ENCODE data around the gene ACSL5. TPM values are rescaled to one million over a fixed set of nuclear protein-coding genes. Genes with fewer than 3 reads are reported as not detected.

The ACSL5 gene
- total and polyA plus RNA-seq, 2 of the 8 experiments (the other 6 are each of a cell fraction or from before 2014, with no cell fraction given): not detected

DNA sequence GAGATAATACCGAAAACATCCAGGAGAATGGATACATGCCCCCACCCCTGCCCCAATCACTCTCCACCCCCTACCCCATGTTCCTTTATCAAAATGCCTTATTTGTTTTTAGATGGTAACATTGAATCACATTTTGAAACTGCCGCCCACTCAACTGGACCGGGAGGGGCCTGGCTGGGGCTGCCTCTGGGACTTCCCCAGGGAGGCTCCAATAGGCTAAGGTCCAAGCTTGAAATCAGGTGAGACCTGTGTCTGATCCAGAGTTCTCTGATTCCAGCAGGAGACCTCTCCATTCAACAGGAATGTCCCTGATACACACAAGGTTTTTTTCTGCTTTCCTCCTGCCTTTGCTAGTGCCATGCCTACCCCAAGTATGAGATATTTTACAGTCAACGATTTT lies 43.8 kb upstream of the ACSL5 start:
- Histone ChIP-seq H3K4me3 (ENCODE audit: extremely low read depth in 1 of 4, insufficient read depth in 2 of 4, low read depth in 3 of 4, low read length in 4 of 4) (no peak overlapping the region), H3K9me3 (ENCODE audit: insufficient read depth in 2 of 2, low read depth in 1 of 2, low read length in 1 of 2) (no peaks in the 10 kb centered on the region), H2BK20ac (ENCODE audit: low read length) (no peak overlapping the region), H3K4me2 (ENCODE audit: insufficient read depth in 1 of 2, low read depth in 2 of 2, low read length in 2 of 2) (no peak overlapping the region), H3K9ac (replicated peaks in 1 of 4; ENCODE audit: extremely low read depth in 1 of 4, low read depth in 3 of 4, low read length in 3 of 4) (no peak overlapping the region), H3K27me3 (replicated peaks in 1 of 4; ENCODE audit: control insufficient read depth in 3 of 4, extremely low read depth in 1 of 4, insufficient read depth in 3 of 4, low read length in 3 of 4) (no peaks in the 10 kb centered on the region), H3K18ac (ENCODE audit: extremely low read depth, low read length) (no peak overlapping the region), H2BK12ac (ENCODE audit: low read depth, low read length) (no peak overlapping the region), H3K4ac (replicated peaks; ENCODE audit: insufficient read length, low read depth, low read length) (no peak overlapping the region), H4K91ac (replicated peaks; ENCODE audit: insufficient read length, low read length) (no peak overlapping the region), H3K4me1 (replicated peaks in 1 of 4; ENCODE audit: control insufficient read depth in 3 of 4, insufficient read depth in 4 of 4, low read length in 3 of 4) (no peaks in the 10 kb centered on the region), H4K20me1 (replicated peaks in 1 of 2; ENCODE audit: control insufficient read depth in 1 of 2, insufficient read depth in 2 of 2, low read length in 2 of 2) (no peaks in the 10 kb centered on the region), H2AFZ (ENCODE audit: low read length) (no peak overlapping the region), H3K79me2 (ENCODE audit: control insufficient read depth in 1 of 2, insufficient read depth in 2 of 2, low read length in 2 of 2) (no peaks in the 10 kb centered on the region), H3K56ac (replicated peaks; ENCODE audit: insufficient read length, low read depth, low read length) (no peak overlapping the region), H3K23ac (ENCODE audit: insufficient read length) (no peak overlapping the region), H2BK15ac (ENCODE audit: low read length) (no peak overlapping the region), H4K8ac (ENCODE audit: extremely low read depth, insufficient read depth, low read length) (no peak overlapping the region), H2BK5ac (ENCODE audit: low read depth, low read length) (no peak overlapping the region), H3K14ac (ENCODE audit: insufficient read length) (no peak overlapping the region), H3K36me3 (ENCODE audit: control insufficient read depth in 2 of 4, insufficient read depth in 4 of 4, low read length in 3 of 4) (no peaks in the 10 kb centered on the region), H2BK120ac (replicated peaks; ENCODE audit: low read depth, low read length) (no peak overlapping the region), H3K27ac (ENCODE audit: low read depth, low read length) (no peak overlapping the region), H3K79me1 (ENCODE audit: low read depth, low read length) (no peaks in the 10 kb centered on the region), H3K23me2 (ENCODE audit: low read depth, low read length) (no peaks in the 10 kb centered on the region), H2AK5ac (ENCODE audit: low read depth, low read length) (no peak overlapping the region), H4K5ac (ENCODE audit: insufficient read length, low read depth, low read length) (no peak overlapping the region)
- CTCF ChIA-PET (ENCODE audit: partially characterized antibody): interaction anchor here (1.3 to 2.2 kb wide), 4 partner anchors 9 to 105 kb away, joined by 6 to 8 read pairs (median 6); no protein-coding TSS in a partner anchor
- WGBS, 2 experiments (ENCODE audit: extremely low coverage in 1 of 2, insufficient coverage in 1 of 2, insufficient read length in 1 of 2, insufficient replicate concordance in 2 of 2, low coverage in 1 of 2, low lambda C conversion rate in 2 of 2, missing lambda C conversion rate in 1 of 2): 92% methylated on average over 4 of the region's 4 CpGs; no CpG with 5 or more reads in 1 of the 2 experiments
- POLR2A ChIA-PET (ENCODE audit: partially characterized antibody): no interaction called here
- FAIRE-seq (no peak), DNase-seq (ENCODE audit: low read depth in 1 of 2, low spot score in 2 of 2) (no peak)
- no peak for TF ChIP-seq TBP (IDR thresholded peaks at IDR 0.05; ENCODE audit: low read depth, low read length)
- TF ChIP-seq NANOG (IDR thresholded peaks at IDR 0.05; ENCODE audit: insufficient read depth, low read depth, low read length, poor library complexity, severe bottlenecking): no peak
- TF ChIP-seq BRCA1 (IDR thresholded peaks at IDR 0.05; ENCODE audit: low read depth, low read length): no peak
- TF ChIP-seq JUN (IDR thresholded peaks at IDR 0.05; ENCODE audit: low read depth, low read length): no peak
- TF ChIP-seq, protein P1, sequence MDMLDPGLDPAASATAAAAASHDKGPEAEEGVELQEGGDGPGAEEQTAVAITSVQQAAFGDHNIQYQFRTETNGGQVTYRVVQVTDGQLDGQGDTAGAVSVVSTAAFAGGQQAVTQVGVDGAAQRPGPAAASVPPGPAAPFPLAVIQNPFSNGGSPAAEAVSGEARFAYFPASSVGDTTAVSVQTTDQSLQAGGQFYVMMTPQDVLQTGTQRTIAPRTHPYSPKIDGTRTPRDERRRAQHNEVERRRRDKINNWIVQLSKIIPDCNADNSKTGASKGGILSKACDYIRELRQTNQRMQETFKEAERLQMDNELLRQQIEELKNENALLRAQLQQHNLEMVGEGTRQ (IDR thresholded peaks at IDR 0.05; ENCODE audit: low read length): no peak
